ENCODE measurements around the gene GLT6D1. TPM values are rescaled to one million over a fixed set of nuclear protein-coding genes. Genes with fewer than 3 reads are reported as not detected.

Gene GLT6D1
- polyA plus RNA-seq, 1 experiment = not detected

DNA sequence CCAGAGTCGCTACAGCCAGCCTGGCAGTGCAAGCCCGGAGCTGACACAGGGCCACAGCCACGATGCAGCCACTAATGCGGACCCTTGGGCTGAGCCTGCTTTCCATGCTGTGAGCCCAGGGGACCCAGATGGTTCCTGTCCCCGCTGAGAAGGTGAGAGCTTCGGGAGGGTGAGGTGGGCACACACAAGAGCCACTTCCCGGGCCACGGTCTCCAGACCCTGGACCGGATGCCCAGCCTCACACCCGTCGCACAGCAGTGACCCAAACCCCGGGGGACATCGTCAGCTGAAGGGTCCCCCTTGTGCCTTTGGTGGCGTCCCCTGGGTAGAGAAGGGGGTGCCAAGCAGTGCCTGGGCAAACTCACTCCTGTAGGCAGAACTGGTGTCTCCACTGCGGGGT, 64.4 kb downstream of the GLT6D1 start:
- H3K36me3 ChIP-seq (ENCODE audit: control insufficient read depth, insufficient read depth, low read length) = no peaks in the 10 kb centered on the region
- CTCF ChIA-PET = interaction anchor here (1.2 kb wide), 1 partner anchor 27 kb away, joined by 3 read pairs; no protein-coding TSS in a partner anchor
- DNase-seq (ENCODE audit: low read depth) = no peak
- TF ChIP-seq, protein P1, sequence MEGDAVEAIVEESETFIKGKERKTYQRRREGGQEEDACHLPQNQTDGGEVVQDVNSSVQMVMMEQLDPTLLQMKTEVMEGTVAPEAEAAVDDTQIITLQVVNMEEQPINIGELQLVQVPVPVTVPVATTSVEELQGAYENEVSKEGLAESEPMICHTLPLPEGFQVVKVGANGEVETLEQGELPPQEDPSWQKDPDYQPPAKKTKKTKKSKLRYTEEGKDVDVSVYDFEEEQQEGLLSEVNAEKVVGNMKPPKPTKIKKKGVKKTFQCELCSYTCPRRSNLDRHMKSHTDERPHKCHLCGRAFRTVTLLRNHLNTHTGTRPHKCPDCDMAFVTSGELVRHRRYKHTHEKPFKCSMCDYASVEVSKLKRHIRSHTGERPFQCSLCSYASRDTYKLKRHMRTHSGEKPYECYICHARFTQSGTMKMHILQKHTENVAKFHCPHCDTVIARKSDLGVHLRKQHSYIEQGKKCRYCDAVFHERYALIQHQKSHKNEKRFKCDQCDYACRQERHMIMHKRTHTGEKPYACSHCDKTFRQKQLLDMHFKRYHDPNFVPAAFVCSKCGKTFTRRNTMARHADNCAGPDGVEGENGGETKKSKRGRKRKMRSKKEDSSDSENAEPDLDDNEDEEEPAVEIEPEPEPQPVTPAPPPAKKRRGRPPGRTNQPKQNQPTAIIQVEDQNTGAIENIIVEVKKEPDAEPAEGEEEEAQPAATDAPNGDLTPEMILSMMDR (IDR thresholded peaks at IDR 0.05; ENCODE audit: insufficient read depth, low read depth, low read length) = no peak
- POLR2A ChIA-PET = no interaction called here
- no peak overlapping the region for H3K4me3 ChIP-seq (ENCODE audit: low read depth, low read length)
- no peaks in the 10 kb centered on the region for H3K27me3 ChIP-seq (ENCODE audit: control insufficient read depth, insufficient read depth, low read length)

DNA sequence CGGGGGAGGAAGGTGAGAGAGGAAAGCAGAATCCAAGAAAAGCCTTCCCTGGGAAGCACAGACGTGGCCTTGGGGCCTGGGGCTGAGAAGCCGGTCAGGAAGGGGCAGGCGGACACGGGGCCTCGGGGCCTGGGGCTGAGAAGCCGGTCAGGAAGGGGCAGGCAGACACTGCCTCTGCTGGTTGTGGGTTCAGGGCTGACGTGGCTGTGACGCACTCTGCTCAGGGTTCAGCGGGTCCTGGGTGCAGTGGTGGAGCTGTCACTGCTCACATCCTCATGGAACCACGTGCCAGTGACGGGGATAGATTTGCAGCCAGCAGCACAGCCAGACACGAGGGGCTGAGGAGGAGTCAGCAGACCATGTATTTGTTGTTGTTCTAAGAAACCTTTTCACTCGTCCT, 65.0 kb downstream of the GLT6D1 start:
- POLR2A ChIA-PET = no interaction called here
- no peak overlapping the region for H3K4me3 ChIP-seq (ENCODE audit: low read depth, low read length)
- TF ChIP-seq, protein P1 (IDR thresholded peaks at IDR 0.05; ENCODE audit: insufficient read depth, low read depth, low read length) = no peak
- CTCF ChIA-PET = interaction anchor here (1.2 kb wide), 1 partner anchor 28 kb away, joined by 3 read pairs; no protein-coding TSS in a partner anchor
- no peaks in the 10 kb centered on the region for H3K27me3 ChIP-seq (ENCODE audit: control insufficient read depth, insufficient read depth, low read length)
- no peaks in the 10 kb centered on the region for H3K36me3 ChIP-seq (ENCODE audit: control insufficient read depth, insufficient read depth, low read length)
- DNase-seq (ENCODE audit: low read depth) = no peak

Other genes starting within 250 kb of the GLT6D1 start
- gene PPP1R26, start 159.8 kb downstream of the GLT6D1 start, polyA plus RNA-seq (2011; rRNA removed) = 4.4 and 6.0 TPM in 2 replicates
- gene MRPS2, start 138.9 kb downstream of the GLT6D1 start, polyA plus RNA-seq (2011; rRNA removed) = 54.6 and 102 TPM in 2 replicates
- gene LCN1, start 118.1 kb downstream of the GLT6D1 start, polyA plus RNA-seq (2011; rRNA removed) = not detected in 2 replicates
- gene OBP2A, start 93.4 kb downstream of the GLT6D1 start, polyA plus RNA-seq (2011; rRNA removed) = not detected in 2 replicates
- gene PAEP, start 77.8 kb downstream of the GLT6D1 start, polyA plus RNA-seq (2011; rRNA removed) = not detected in 2 replicates
- not detected in 2 replicates for gene LCN9, start 23.8 kb upstream of the GLT6D1 start, polyA plus RNA-seq (2011; rRNA removed)
- not detected in 2 replicates for gene SOHLH1, start 59.9 kb upstream of the GLT6D1 start, polyA plus RNA-seq (2011; rRNA removed)
- gene KCNT1, start 62.6 kb upstream of the GLT6D1 start, polyA plus RNA-seq (2011; rRNA removed) = not detected in 2 replicates

Data from BJ (cell line).